Activated T-helper 1 cell treated with Interleukin-2 at 50 U/mL for 16 hours (primary cell): ENCODE results near the gene NAT14.
A peak's percentile ranks its signal among the peaks of the same experiment; 100 is the strongest.

ENCODE experiments used
- DNase-seq: peaks from one replicate; pipeline ENCODE4 v3.0.0-alpha.2; 2020; ENCODE audit warnings: low read depth

The NAT14 gene

DNA sequence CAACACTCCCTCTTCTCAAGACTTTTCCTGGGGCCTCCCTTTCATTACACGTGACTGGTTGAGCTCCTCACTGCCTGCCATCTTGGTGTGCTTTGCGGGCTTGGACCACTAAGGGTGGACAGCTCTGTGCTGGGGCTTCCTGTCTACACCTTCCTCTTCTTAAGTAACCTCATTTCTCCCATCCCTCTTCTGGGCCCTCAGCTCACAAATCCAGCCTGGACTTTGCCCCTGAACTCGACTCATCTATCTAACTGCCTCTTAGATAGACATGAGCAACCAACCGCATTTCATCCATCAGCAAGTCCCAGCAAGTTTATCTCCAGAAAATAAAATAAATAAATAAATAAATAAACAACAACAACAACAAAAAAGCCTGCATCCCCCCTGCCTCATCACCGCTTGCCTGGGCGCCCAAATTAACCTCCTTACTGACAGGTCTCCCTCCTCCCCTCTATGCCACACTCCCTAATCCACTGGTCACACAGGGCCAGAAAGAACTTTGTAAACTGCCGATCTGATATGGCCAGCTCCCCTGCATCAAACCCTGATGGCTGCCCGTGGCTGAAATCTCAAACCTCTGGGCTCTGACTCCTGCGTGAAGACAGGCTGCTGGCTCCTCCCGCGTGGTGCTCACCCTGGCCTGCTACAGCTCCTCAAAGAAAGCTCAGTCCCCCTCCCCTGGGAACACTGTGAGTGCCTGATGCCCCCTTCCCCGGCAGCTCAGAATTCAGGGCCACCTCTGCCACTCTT lies 31.3 kb upstream of the NAT14 start:
- DNase-seq = no peak

DNA sequence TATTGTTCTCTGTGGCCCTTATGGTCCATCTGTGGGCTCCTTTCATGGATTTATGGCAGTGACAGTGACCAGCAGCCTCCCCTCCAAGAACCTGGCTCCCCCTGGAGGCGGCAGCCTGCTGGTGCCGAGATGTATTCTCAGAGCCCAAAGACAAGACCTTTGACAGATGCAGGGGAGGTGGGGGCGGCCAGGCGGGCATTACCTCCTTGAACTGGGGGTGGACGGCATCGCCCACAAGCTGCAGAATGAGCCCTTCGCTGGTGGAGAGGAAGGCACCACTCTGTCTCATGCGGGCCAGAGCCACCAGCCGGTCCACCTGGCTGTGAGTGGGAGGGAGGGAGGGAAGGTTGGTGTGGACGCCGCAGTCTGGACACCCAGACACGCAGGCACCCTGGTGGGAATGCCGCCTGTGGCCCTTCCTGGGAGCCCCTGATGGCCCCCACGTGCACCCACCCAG lies 30.2 kb upstream of the NAT14 start:
- DNase-seq = no peak

DNA sequence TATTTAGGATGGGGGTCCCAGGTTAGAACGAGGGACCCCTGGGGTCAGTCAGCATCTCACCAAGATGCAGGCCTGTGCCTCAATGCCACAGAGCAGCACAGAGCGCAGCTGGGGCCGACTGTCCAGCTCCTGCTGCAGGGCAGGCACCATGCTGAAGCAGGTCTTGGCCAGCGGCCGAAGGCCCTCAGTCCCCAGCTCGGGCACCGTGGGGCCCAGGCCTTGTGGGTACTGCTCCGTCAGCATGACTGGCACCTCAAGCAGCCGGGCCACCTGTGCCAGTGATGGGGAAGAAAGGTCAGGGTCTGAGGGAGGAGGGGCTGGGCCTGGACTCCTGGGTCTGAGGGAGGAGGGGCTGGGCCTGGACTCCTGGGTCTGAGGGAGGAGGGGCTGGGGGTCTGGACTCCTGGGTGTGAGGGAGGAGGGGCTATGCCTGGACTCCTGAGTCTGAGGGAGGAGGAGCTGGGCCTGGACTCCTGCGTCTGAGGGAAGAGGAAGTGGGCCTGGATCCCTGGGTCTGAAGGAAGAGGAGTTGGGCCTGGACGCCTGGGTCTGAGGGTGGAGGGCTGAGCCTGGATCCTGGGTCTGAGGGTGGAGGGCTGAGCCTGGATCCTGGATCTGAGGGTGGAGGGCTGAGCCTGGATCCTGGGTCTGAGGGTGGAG lies 29.3 kb upstream of the NAT14 start:
- no peak for DNase-seq

DNA sequence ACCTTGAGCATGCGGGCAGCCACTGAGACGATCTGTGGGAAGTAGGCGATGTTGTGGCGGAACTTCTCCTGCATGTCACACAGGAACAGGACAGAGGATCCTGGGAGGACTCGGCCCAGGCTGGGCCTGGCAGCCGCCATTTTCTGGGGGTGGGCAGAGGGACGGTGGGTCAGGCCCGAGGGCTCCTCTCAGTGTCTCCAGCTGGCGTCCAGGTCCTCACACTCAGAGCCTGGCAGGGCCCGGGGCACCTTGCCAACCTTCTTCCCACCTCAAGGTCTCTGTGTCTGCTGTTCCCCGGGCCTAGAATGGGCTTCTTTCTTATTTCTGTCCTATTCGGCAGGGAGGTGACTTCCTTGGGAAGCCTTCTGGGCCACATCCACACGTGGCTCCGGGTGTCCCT lies 28.6 kb upstream of the NAT14 start:
- DNase-seq = no peak

DNA sequence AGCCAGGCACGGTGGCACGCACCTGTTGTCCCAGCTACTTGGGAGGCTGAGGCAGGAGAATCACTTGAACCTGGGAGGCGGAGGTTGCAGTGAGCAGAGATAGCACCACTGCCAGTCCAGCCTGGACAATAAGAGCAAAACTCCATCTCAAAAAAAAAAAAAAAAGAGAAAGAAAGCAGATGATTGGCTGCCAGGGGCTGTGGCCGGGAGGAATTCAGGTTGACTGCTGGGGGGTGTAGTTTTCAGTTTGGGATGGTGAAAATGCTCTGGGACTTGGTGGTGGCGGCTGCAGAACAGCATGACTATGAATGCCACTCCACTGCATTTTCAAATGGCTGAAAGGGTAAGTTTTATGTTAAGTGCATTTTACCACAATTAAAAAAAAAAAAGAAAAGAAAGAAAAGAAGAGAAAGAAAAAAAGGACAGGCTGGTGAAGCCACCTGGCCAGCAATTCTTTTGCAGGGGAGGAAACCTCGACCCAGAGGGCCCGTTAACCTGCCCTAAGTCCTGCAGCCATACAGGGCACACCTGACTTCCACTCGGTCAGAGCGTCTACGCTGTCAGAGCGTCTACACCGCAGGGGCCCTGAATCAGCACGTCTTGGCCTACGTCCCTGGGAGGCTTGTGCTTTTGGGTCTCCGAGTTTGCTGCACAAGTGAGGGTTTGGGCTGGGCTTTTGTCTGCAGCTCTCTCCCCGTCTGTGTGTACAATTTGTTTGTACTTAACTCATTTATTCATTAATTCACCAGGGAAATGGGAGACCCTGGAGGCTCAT lies 27.1 kb upstream of the NAT14 start:
- DNase-seq = no peak

DNA sequence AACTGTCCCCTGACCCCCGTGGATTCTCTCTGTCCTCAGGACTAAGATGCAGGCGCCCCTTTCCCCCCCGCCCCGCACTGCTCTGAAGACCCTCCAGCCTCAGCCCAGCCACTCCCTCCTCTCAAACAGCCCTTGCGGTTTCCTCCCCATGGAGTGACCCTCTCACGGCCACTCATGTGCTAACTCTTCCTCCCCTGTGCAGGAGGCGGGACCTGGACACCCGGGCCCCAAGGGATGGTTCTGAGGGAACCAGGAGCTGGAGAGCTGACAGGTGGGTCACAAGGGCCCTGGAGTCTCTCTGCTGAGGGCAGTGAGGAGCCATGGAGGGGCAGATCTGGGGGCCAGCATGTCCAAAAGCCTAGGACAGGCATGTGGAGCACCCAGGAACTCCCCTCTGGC lies 25.4 kb upstream of the NAT14 start:
- DNase-seq = no peak

DNA sequence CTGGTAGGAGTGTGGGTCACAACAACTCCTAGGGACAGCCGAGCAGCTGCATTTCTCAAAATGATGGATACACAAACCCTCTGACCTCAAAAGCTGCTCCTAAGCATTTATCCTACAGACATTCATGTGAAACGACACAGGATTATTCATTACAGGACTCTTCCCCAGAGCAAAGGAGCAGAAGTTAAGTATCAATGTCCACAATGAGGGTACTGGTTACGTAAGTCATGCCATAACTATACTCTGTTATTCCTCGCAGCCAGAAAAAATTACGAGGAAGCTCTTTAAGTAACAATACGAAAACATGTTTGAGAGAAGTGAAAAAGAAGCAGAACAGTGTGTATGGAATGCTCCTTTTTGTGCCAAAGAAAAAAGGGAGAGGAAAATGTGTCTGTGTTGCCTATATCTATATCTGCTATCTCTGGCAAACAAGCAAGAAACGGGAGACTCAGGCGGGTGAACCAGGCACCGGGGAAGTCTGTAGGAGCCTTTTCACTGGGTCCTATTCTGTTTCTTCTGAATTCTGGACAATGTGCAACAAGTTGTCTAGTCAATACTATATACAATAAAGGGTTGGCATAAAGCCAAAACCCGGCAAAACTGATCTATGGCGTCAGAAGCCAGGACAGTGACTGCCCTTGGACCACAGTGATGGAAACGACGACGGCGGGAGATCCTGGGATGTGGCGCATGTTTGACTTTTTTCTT lies 24.9 kb upstream of the NAT14 start:
- DNase-seq = no peak

DNA sequence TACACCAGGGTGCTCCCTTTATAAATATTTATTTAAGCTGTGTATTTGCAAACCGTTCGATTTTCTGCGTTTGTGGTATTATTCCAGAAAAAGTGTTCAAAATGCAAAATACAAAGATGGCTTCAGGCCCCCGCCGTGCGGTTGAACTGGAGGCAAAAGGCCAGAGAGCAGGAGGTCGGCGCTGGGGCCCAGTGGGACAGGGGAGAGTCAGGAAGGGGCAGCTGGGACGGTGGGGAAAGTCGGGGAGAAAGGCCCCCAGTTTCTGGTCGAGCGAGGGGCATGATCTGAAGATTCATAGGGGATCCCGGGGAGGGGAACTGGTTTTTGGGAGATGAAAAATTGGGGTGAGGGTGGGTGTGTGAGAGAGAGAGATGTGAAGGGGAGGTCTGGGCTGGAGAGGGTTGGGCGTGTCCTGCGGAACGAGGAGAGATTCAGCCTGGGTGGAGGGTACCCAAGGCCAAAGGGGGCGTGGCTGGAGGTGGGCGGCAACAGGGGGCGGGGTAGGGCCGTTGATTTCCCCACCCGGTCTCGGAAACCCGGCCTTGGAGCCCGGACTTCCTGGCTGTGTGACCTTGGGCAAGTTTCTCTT lies 24.2 kb upstream of the NAT14 start:
- DNase-seq = no peak

DNA sequence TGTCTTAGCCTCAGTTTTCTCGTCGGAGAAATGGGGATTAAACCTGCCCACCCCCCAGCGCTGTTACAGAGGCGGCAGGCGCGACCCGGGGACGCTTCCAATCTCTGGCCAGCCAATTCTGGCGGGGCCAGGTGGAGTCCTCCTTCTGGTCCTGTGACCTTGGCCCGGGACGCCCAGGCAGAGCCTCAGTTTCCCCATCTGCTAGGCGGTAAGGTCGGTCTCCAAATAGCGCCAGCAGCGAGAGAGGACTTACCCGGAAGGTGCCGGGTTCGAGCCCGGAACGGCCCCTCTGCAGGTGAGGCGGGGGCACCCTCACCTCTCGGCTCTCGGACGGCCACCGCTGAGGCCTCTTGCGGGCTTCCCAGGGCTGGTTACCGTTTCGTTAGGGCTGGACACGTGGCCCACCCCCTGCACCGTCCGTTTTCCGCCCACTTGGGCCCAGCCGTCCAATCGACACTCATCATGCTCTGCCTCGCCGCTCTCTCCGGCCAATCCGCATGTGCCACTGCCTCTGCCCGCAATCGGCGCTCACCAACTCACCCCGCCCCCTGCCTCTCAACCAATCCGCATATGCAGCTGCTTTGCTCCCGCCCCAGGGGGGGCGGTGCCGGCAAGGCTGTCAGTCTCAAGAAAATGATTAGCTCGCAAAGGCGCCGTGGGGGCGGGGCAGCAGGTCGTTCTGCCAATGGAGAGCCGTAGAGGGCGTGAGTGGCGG lies 23.6 kb upstream of the NAT14 start, which contains the start of gene ISOC2:
Gene ISOC2 (minus strand): TSS at position 384 of the 715 bp plus-strand sequence. CDS start 5,156 bp downstream, outside the sequence.
- peak; percentile 100 for DNase-seq

DNA sequence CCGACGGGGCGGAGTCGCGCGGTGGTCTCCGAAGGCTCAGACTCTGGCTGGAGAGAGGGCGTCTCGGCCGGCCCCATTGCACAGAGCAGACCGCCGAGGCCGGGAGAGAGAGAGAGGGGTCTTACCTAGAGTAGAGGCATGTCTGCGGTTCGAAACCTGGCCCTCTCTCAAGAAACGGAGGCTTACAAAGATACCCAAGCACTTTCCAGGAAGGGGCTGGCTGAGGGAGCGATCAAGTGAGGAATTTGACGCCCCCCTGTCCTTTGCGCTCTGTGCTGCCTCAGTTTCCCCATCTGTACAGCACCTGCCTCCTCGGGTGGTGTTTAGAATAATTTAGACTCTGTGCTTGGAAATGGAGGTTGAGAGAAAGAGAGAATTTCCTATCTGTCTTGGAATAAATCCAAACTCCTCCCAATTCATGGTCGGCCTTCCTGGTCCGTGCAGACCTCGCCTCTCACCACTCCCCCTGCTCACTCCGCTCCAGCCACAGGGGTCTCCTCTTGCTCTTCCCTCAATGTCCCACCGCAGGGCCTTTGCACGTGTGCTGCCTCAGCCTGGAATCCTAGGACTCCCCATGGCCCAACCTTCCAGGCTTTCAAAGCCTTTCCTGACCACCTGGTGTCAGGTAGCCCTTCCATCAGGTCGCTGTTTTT lies 22.9 kb upstream of the NAT14 start:
- DNase-seq = no peak

DNA sequence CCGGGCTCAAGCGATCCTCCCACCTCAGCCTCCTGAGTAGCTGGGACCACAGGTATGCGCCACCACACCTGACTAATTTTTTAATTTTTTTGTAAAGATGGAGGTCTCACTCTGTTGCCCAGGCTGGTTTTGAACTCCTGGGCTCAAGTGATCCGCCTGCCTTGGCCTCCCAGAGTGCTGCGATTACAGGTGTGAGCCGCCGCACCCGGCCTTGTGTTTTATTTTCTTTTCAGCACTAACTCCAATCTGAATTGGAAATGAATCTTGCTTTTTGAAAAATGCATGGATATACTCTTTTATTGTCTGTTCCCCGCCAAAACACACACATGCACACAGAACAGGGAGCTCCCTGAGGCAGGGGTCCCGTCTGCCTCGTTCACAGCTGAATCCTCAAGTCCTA lies 22.3 kb upstream of the NAT14 start:
- no peak for DNase-seq

DNA sequence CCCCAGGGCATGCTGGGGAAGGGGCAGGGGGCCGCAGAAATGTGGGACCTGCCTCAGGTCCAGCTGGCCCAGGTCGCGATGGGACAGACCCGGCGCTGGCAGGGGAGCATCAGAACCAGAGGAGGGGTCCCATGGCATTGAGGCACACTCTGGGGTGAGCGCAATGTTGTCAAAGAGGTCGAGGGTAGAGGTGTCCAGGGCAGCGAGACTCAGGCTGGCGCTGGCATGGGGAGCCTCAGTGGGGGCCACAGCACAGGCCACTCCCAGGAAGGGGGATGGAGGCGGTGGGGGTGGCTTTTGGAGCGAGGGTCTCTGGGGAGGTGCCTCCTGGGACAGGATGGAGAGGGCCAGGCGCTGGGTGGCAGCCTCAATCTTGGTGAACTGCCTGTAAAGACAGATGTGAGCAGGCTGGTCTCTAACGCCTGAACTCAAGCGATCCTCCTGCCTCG lies 21.4 kb upstream of the NAT14 start:
- DNase-seq = no peak

DNA sequence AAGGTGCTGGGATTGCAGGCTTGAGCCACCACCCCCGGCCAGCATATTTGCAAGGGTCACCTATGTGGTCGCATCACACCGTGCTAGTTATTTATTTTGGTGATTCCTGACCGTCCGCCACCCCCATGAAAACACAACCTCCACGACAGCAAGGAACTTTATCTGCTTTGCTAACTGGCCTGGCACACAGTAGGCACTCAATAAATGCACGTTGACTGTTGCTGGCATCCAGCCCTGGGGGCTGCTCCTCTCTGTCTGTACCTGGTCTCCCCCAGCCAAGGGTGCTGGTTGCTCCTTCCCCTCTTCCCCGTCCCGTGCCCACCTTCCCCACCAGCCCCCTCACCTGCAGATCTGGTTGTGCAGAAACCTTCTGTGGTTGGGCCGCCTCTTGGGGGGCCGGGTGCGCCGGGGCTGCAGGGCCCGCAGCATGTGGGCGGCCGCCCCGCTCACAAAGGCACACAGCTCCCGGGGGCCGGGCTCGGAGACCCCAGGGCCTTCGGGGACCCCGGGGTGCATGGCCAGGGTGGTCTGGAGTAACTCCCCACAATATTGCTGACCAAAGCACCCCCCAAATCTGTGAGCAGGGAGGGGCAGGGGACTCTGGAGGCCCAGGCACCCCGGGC lies 20.8 kb upstream of the NAT14 start:
- no peak for DNase-seq

DNA sequence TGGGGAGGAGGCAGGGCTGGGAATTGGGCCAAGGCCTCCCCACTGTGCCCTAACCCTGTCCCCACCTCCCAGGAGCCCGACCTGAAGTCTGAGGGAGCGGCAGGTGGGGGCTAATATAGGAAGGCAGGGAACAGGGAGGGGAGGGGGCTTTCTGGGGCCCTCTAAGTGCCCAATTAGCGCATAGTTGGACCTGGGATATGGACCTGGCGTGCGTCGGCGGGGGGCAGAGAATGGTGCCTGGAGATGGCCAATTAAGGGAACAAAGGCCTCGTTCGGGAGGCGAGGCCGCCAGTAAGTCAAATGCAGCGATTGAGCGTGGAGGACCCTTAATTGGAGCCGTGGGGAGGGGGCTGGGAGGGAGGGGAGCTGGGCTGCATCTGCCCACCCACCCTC lies 20.3 kb upstream of the NAT14 start, which contains the start of gene C19orf85:
Gene C19orf85 (minus strand): TSS at position 90 of the 393 bp plus-strand sequence. CDS start 197 bp downstream, outside the sequence.
- no peak for DNase-seq

DNA sequence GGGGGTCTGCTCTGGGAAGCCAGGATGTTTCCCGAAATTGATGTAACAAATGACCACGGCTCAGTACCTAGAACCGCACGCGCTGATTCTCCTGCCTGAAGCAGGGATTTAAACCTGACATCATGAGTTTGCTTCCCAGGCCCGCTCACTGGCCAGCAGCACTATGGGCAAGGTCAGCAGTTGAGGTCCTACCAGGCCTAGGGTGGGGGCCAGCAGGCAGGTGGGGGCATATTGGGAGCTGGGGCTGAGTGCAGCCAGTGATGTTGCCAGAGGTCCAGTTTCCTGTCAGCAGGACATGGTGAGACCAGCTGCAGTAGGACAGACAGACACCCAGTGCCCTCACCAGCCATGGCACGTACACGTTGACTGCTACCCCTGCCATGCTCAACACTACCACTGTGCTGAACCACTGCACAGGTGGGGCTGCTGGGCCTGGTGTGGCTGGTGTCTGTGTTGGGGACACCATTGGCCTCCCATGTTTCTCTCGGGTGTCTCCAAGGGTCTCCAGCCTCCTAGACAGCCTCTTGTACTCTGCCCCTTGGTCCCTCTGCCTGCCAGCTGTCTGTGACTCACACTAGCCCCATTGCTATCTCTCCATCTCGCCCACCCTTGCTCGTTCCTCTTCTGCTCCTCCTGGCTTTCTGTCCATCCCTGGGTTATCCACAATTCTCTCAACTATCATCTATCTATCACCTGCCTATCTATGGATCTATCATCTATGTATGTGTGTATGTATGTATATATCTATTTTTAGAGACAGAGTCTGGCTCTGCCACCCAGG lies 19.3 kb upstream of the NAT14 start:
- DNase-seq = no peak

DNA sequence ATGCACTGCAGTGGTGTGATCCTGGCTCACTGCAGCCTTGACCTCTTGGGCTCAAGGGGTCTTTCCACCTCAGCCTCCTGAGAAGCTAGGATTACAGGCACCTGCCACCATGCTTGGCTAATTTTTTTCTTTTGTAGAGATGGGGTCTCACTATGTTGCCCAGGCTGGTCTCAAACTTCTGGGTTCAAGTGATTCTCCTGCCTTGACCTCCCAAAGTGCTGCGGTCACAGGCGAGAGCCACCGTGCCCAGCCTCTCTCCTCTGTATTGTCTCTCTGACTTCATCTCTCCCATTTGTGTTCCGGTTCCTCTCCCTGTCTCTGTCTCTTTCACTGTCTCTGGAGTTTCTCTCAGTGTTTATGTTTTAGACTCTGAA lies 18.8 kb upstream of the NAT14 start:
- no peak for DNase-seq

DNA sequence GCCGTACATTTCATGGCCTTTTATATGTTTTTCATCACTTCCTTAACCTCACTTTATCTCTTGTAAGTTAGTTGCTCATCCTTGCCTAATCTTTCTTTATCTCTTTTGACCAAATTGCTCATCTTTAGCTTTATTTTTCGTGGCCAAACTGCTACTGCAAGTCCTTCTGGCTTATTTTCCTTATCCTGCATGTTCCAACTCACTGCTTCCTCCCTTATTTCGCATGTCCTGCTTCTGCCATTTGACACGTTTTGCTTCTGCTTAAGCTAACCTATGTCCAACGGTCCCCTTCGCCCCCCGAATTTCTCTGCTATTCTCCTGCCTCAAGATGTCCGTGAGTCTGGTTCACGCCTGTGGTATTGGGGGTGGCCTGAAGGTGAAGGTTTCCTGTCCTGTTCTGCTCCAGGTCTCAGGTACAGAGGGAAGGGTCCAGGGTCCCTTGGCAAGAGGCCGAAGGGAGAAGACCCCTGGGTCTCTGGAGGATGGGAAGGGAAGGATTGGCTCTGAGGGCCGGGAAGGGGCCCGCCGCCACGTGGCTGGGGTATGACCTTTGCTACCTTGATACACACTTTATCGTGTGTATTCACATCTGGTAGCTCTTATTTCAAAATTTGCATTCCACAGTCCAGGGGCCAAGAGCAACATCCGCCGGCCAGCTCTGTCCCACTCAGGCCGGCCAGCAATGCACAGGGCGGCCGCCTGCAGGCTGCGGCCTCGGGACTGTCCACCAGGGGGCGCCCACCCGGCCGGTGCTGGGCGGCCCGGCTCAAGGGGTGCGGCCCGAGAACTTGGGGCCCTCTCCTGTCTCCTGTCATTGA lies 17.5 kb upstream of the NAT14 start:
- peak; percentile 58 for DNase-seq

DNA sequence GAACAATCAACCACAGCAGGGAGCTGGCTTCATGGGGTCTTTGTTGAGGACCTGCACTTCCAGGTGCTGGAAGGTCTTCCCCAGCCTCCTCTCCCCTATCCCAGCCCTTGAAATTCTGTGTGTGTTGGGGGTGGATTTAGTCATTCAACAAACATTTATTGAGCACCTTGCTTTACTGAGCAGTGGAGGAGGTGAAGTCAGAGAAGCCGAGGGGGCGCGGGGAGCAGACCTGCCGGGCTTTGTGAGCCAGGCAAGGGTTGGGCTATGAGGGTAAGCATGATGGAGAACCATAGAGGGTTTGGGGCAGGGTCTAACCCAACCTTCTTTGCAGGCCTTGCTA lies 17.0 kb upstream of the NAT14 start:
- no peak for DNase-seq
